HG03565 (cell line): ENCODE results near the gene FLNB.

ENCODE experiments used
- ATAC-seq: cut with Tn5 transposase; IDR thresholded peaks from one replicate; pipeline ENCODE4 v1.9.1; 2021; ENCODE audit warnings: mild to moderate bottlenecking, moderate library complexity; ENCODE audit not compliant: unreplicated experiment

The FLNB gene

GRCh38 chr3:58158442-58159153 lies 150.4 kb downstream of the FLNB start:
- ATAC-seq: no peak

- ATAC-seq: no peak
These were observed 152.2 kb downstream of the FLNB start for GRCh38 chr3:58160399-58160798.

GRCh38 chr3:58161435-58162398 lies 153.5 kb downstream of the FLNB start:
- no peak for ATAC-seq

GRCh38 chr3:58163234-58163633 lies 155.0 kb downstream of the FLNB start:
- ATAC-seq: no peak

GRCh38 chr3:58164199-58164879 lies 156.1 kb downstream of the FLNB start:
- no peak for ATAC-seq

GRCh38 chr3:58164906-58165821 lies 156.9 kb downstream of the FLNB start:
- no peak for ATAC-seq

GRCh38 chr3:58167431-58168351 lies 159.5 kb downstream of the FLNB start:
- no peak for ATAC-seq

- ATAC-seq: no peak
These were observed 160.3 kb downstream of the FLNB start for GRCh38 chr3:58168498-58168897.

GRCh38 chr3:58169371-58169770 lies 161.1 kb downstream of the FLNB start:
- ATAC-seq: no peak

GRCh38 chr3:58170376-58170775 lies 162.2 kb downstream of the FLNB start:
- no peak for ATAC-seq

GRCh38 chr3:58171126-58171525 lies 162.9 kb downstream of the FLNB start:
- ATAC-seq: no peak

- no peak for ATAC-seq
These were observed 164.9 kb downstream of the FLNB start for GRCh38 chr3:58173029-58173668.

- no peak for ATAC-seq
These were observed 165.6 kb downstream of the FLNB start for GRCh38 chr3:58173669-58174398.

- ATAC-seq: no peak
These were observed 166.9 kb downstream of the FLNB start for GRCh38 chr3:58175187-58175436.

GRCh38 chr3:58175437-58176184 lies 167.4 kb downstream of the FLNB start:
- no peak for ATAC-seq

- no peak for ATAC-seq
These were observed 167.9 kb downstream of the FLNB start for GRCh38 chr3:58176185-58176530.

- ATAC-seq: no peak
These were observed 168.7 kb downstream of the FLNB start for GRCh38 chr3:58176827-58177489.
